ENCODE results near the gene C1orf232. TPM values are rescaled to one million over a fixed set of nuclear protein-coding genes. Genes with fewer than 3 reads are reported as not detected.

Gene C1orf232
- total and polyA plus RNA-seq, 2 of the 8 experiments (the other 6 are each of a cell fraction or from before 2014, with no cell fraction given) = not detected

- H3K79me2 ChIP-seq (ENCODE audit: control insufficient read depth in 1 of 2, insufficient read depth in 2 of 2, low read length in 2 of 2) = no peaks in the 10 kb centered on the region
- CTCF ChIA-PET (ENCODE audit: partially characterized antibody) = interaction anchor here (0.9 to 16.2 kb wide), 4 partner anchors 6 to 24 kb away, joined by 3 to 159 read pairs (median 82); partner anchors contain the start of genes C1orf232, CATSPER4, CNKSR1 and ZNF593
These were observed 11.3 kb upstream of the C1orf232 start for GRCh38 chr1:26180010-26180506.

More at GRCh38 chr1:26180010-26180506, 11.3 kb upstream of the C1orf232 start:
- Histone ChIP-seq H2AFZ (ENCODE audit: low read length) (no peak overlapping the region), H3K4me3 (ENCODE audit: extremely low read depth in 1 of 4, insufficient read depth in 2 of 4, low read depth in 3 of 4, low read length in 4 of 4) (no peak overlapping the region), H2BK15ac (ENCODE audit: low read length) (no peak overlapping the region), H2BK12ac (ENCODE audit: low read depth, low read length) (no peak overlapping the region), H3K18ac (ENCODE audit: extremely low read depth, low read length) (no peak overlapping the region), H3K14ac (ENCODE audit: insufficient read length) (no peak overlapping the region), H2BK120ac (replicated peaks; ENCODE audit: low read depth, low read length) (no peak overlapping the region), H4K91ac (replicated peaks; ENCODE audit: insufficient read length, low read length) (no peak overlapping the region), H3K27ac (ENCODE audit: low read depth, low read length) (no peak overlapping the region), H3K9me3 (ENCODE audit: insufficient read depth in 2 of 2, low read depth in 1 of 2, low read length in 1 of 2) (no peaks in the 10 kb centered on the region), H4K8ac (ENCODE audit: extremely low read depth, insufficient read depth, low read length) (no peak overlapping the region), H3K23me2 (ENCODE audit: low read depth, low read length) (peaks cover 2% of the 10 kb centered on the region; the same call in 1 of the 2 replicates), H3K36me3 (ENCODE audit: control insufficient read depth in 2 of 4, insufficient read depth in 4 of 4, low read length in 3 of 4) (peaks cover 0 to 3% (median 1%) of the 10 kb centered on the region in 4 experiments; a peak in 2 of 8 replicates), H4K5ac (ENCODE audit: insufficient read length, low read depth, low read length) (no peak overlapping the region), H2AK5ac (ENCODE audit: low read depth, low read length) (no peak overlapping the region), H3K79me1 (ENCODE audit: low read depth, low read length) (no peaks in the 10 kb centered on the region; the same call in 1 of the 2 replicates), H3K56ac (replicated peaks; ENCODE audit: insufficient read length, low read depth, low read length) (no peak overlapping the region), H2BK5ac (ENCODE audit: low read depth, low read length) (no peak overlapping the region), H3K27me3 (replicated peaks in 1 of 4; ENCODE audit: control insufficient read depth in 3 of 4, extremely low read depth in 1 of 4, insufficient read depth in 3 of 4, low read length in 3 of 4) (no peaks in the 10 kb centered on the region), H3K9ac (replicated peaks in 1 of 4; ENCODE audit: extremely low read depth in 1 of 4, low read depth in 3 of 4, low read length in 3 of 4) (no peak overlapping the region), H3K4me2 (ENCODE audit: insufficient read depth in 1 of 2, low read depth in 2 of 2, low read length in 2 of 2) (no peak overlapping the region), H2BK20ac (ENCODE audit: low read length) (no peak overlapping the region), H4K20me1 (replicated peaks in 1 of 2; ENCODE audit: control insufficient read depth in 1 of 2, insufficient read depth in 2 of 2, low read length in 2 of 2) (peaks cover 0 to 2% of the 10 kb centered on the region in 2 experiments), H3K4ac (replicated peaks; ENCODE audit: insufficient read length, low read depth, low read length) (no peak overlapping the region), H3K4me1 (replicated peaks in 1 of 4; ENCODE audit: control insufficient read depth in 3 of 4, insufficient read depth in 4 of 4, low read length in 3 of 4) (peaks cover 0 to 2% (median 0%) of the 10 kb centered on the region in 4 experiments; a peak in 4 of 7 replicates), H3K23ac (ENCODE audit: insufficient read length) (no peak overlapping the region)
- DNase-seq (ENCODE audit: low read depth in 1 of 2, low spot score in 2 of 2) (no peak), FAIRE-seq (no peak)
- WGBS, 2 experiments (ENCODE audit: extremely low coverage in 1 of 2, insufficient coverage in 1 of 2, insufficient read length in 1 of 2, insufficient replicate concordance in 2 of 2, low coverage in 1 of 2, low lambda C conversion rate in 2 of 2, missing lambda C conversion rate in 1 of 2) = 91% methylated on average over 4 of the region's 4 CpGs; no CpG with 5 or more reads in 1 of the 2 experiments
- no peak for TF ChIP-seq BACH1 (IDR thresholded peaks at IDR 0.05; ENCODE audit: low read length)
- TF ChIP-seq SIN3A (conservative IDR thresholded peaks at IDR 0.05 in 1 of 2, IDR thresholded peaks at IDR 0.05 in 1 of 2; ENCODE audit: low read depth in 1 of 2, low read length in 2 of 2) = no peak
- POLR2A ChIA-PET (ENCODE audit: partially characterized antibody) = interaction anchor here (1.1 to 3.9 kb wide), 2 partner anchors 9 to 10 kb away, joined by 4 to 22 read pairs; partner anchors contain the start of gene CATSPER4

All from H1 (cell line).